ENCODE data around the gene HHIP. TPM values are rescaled to one million over a fixed set of nuclear protein-coding genes. Genes with fewer than 3 reads are reported as not detected.
A peak's percentile ranks its signal among the peaks of the same experiment; 100 is the strongest.

Gene HHIP
- total and polyA plus RNA-seq, 7 donors: 0.01 to 0.56 (median 0.18) TPM; not detected in 1

GRCh38 chr4:144634978-144635747 lies 10.8 kb upstream of the HHIP start:
- Histone ChIP-seq H3K27me3 (ENCODE audit: insufficient read depth in 3 of 3, low read length in 2 of 3) (no peaks in the 10 kb centered on the region), H3K4me3 (no peak overlapping the region), H3K4me1 (no peaks in the 10 kb centered on the region), H3K9me3 (no peaks in the 10 kb centered on the region), H3K36me3 (ENCODE audit: insufficient read depth in 1 of 2, low read depth in 1 of 2) (no peaks in the 10 kb centered on the region), H3K27ac (no peak overlapping the region)
- TF ChIP-seq CTCF (IDR thresholded peaks at IDR 0.05): no peak
- 84 to 86% (median 85%) methylated on average over 6 of the region's 6 CpGs for WGBS, 3 donors
- intact Hi-C loops (cut with DNase I): no loop called here
- ATAC-seq (no peak), DNase-seq (no peak)

GRCh38 chr4:144644368-144645101 lies 1.4 kb upstream of the HHIP start:
- Histone ChIP-seq H3K36me3 (ENCODE audit: insufficient read depth in 1 of 2, low read depth in 1 of 2) (no peaks in the 10 kb centered on the region), H3K4me3 (no peak overlapping the region), H3K9me3 (no peaks in the 10 kb centered on the region), H3K4me1 (peaks cover 4% of the 10 kb centered on the region), H3K27me3 (ENCODE audit: insufficient read depth in 3 of 3, low read length in 2 of 3) (peaks cover 3 to 47% (median 13%) of the 10 kb centered on the region in 3 donors), H3K27ac (no peak overlapping the region)
- WGBS, 3 donors: 60 to 67% (median 62%) methylated on average over 12 of the region's 12 CpGs
- intact Hi-C loops (cut with DNase I): no loop called here
- DNase-seq (no peak), ATAC-seq (no peak)
- no peak for TF ChIP-seq CTCF (IDR thresholded peaks at IDR 0.05)

GRCh38 chr4:144645102-144645630 lies 790 bp upstream of the HHIP start:
- no peak for TF ChIP-seq CTCF (IDR thresholded peaks at IDR 0.05)
- WGBS, 3 donors: 22 to 29% (median 27%) methylated on average over 24 to 29 of the region's 29 CpGs
- intact Hi-C loops (cut with DNase I): no loop called here
- H3K9me3 ChIP-seq: no peaks in the 10 kb centered on the region
- DNase-seq (peak; percentile 16 to 55), ATAC-seq (peak in 1 of 4 donors; percentile 30)
- H3K27me3 ChIP-seq (ENCODE audit: insufficient read depth in 3 of 3, low read length in 2 of 3): peaks cover 3 to 49% (median 13%) of the 10 kb centered on the region in 3 donors
- no peak overlapping the region for H3K27ac ChIP-seq
- peaks cover 4% of the 10 kb centered on the region for H3K4me1 ChIP-seq
- peak overlapping the region; percentile 62 for H3K4me3 ChIP-seq
- H3K36me3 ChIP-seq (ENCODE audit: insufficient read depth in 1 of 2, low read depth in 1 of 2): no peaks in the 10 kb centered on the region

GRCh38 chr4:144646523-144647094 lies 653 bp downstream of the HHIP start:
- ATAC-seq (peak in 1 of 4 donors; percentile 19), DNase-seq (peak in 1 of 2 donors; percentile 18)
- TF ChIP-seq CTCF (IDR thresholded peaks at IDR 0.05): no peak

More at GRCh38 chr4:144646523-144647094, 653 bp downstream of the HHIP start:
- intact Hi-C loops (cut with DNase I): no loop called here
- H3K9me3 ChIP-seq: no peaks in the 10 kb centered on the region
- 0 to 1% (median 1%) methylated on average over 20 to 22 of the region's 22 CpGs for WGBS, 3 donors
- H3K4me3 ChIP-seq: peak overlapping the region; percentile 62
- peaks cover 3 to 49% (median 13%) of the 10 kb centered on the region in 3 donors for H3K27me3 ChIP-seq (ENCODE audit: insufficient read depth in 3 of 3, low read length in 2 of 3)
- H3K36me3 ChIP-seq (ENCODE audit: insufficient read depth in 1 of 2, low read depth in 1 of 2): no peaks in the 10 kb centered on the region
- H3K27ac ChIP-seq: no peak overlapping the region
- H3K4me1 ChIP-seq: peaks cover 4% of the 10 kb centered on the region

Measured in psoas muscle (tissue), 8 donors.